Activated naive CD4-positive, alpha-beta T cell (primary cell): ENCODE data around the gene NFKBIL1.

Experiments used
- DNase-seq, 4 experiments: peaks; one replicate each; lab custom pipeline; 2025; lab: John Stamatoyannopoulos, UW

Gene NFKBIL1

GRCh38 chr6:31534521-31535040 lies 12.8 kb upstream of the NFKBIL1 start:
- DNase-seq, result no peak

GRCh38 chr6:31535538-31536324 lies 11.7 kb upstream of the NFKBIL1 start:
- DNase-seq, result no peak

DNA sequence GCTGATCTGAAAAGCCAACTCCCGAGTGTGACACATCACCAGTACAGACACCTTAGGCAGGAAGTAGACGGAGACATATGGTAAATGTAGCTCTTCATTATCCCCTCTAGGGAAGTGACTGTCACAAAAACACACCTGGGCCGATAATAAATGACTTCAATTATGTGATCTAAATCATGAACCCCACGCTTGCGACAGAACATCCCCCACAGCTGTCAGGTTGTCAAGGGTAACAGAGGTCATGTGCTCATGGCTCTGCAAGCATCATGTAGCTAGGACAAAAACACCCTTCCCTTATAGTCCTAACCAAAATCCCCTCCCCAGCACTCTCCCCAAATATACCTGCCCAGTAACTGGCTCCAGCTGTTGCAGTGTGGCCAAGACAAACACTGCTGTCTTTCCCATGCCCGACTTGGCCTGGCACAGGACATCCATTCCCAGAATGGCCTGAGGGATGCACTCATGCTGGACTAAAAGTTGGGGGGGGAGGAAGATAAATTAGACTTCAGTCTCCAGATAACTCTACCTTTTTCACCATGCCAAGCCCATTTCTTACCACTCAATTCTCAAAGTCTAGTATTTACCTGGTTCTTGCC lies 8.5 kb upstream of the NFKBIL1 start:
- DNase-seq, result no peak

- no peak for DNase-seq
Observed at GRCh38 chr6:31540640-31541039, 6.8 kb upstream of the NFKBIL1 start.

- peak in 2 of 4 experiments; percentile 46 to 57 for DNase-seq
Observed at GRCh38 chr6:31541059-31541657, 6.2 kb upstream of the NFKBIL1 start.

- peak; percentile 77 to 89 (median 80) for DNase-seq
Observed at GRCh38 chr6:31541658-31542521, 5.5 kb upstream of the NFKBIL1 start, which contains the start of gene DDX39B. Gene DDX39B (minus strand): TSS chr6:31542003. CDS start chr6:31540532, 1,471 bp downstream.

GRCh38 chr6:31543639-31544038 lies 3.8 kb upstream of the NFKBIL1 start:
- DNase-seq, result no peak

DNA sequence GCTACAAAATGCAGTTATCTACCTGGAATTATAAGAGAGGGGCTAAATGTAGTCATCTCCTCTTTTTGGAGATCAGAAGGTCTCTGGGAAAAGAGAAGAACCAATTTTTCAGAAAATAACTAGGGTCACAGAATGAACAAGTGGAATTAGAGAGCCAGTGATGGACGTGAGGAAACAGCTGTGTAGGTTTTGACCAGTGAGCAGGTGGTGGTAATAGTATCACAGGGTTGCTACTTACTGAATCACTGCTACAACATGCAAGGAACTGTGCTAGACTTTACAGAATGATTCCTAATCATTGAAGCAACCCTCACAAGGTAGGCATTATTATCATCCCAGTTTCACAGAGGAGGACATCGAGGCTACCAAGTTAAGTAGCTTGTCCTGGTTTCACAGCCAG lies 2.7 kb upstream of the NFKBIL1 start:
- no peak for DNase-seq

- DNase-seq, result no peak
Observed at GRCh38 chr6:31545291-31545690, 2.1 kb upstream of the NFKBIL1 start.

GRCh38 chr6:31546339-31546957 lies 960 bp upstream of the NFKBIL1 start, which contains the start of gene ATP6V1G2:
Gene ATP6V1G2 (minus strand): TSS chr6:31546608. CDS start chr6:31546559, 49 bp downstream.
- peak; percentile 57 to 74 (median 58) for DNase-seq

DNA sequence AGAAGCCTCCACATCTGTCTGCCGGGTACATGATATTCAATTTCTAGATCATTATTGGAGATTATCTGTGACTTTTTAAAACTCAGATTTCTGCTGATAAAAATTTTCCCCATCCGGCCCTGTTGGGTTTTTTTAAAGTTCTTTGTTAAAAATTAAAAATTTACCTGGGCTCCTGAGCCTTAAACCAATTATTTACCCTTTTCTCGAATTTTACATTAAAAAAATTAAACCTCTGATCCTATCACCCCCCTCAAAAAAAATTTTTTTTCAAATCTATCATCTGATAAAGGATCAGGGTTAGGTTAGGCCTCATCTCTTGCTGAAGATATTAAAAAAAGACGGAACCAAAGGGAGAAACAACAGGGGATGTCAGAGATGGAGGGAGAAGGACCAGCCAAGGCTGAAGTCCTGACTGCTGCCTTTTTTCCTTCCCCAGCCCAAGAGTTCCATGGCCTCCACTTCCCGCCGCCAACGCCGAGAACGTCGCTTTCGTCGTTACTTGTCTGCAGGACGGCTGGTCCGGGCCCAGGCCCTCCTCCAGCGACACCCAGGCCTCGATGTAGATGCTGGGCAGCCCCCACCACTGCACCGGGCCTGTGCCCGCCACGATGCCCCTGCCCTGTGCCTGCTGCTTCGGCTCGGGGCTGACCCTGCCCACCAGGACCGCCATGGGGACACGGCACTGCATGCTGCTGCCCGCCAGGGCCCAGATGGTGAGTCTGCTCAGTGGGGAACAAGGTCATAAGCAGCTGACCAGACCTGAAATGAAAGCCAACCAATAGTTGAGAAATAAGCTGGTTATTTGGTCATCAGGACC lies 527 bp downstream of the NFKBIL1 start:
- no peak for DNase-seq

GRCh38 chr6:31548544-31548873 lies 1.1 kb downstream of the NFKBIL1 start:
- no peak for DNase-seq

- DNase-seq, result peak in 2 of 4 experiments; percentile 18 to 43
Observed at GRCh38 chr6:31551371-31551770, 4.0 kb downstream of the NFKBIL1 start.

- DNase-seq, result no peak
Observed at GRCh38 chr6:31556307-31556706, 8.9 kb downstream of the NFKBIL1 start.

GRCh38 chr6:31557443-31558317 lies 10.3 kb downstream of the NFKBIL1 start:
- no peak for DNase-seq

DNA sequence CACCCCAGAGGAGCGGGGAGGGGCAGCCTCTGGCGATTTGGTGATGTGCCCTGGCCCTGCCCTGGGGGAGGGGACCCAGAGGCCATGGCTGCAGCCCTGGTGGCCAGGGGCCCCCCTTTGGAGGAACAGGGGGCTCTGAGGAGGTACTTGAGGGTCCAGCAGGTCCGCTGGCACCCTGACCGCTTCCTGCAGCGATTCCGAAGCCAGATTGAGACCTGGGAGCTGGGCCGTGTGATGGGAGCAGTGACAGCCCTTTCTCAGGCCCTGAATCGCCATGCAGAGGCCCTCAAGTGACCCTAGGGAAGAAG lies 10.9 kb downstream of the NFKBIL1 start:
- DNase-seq, result no peak

DNA sequence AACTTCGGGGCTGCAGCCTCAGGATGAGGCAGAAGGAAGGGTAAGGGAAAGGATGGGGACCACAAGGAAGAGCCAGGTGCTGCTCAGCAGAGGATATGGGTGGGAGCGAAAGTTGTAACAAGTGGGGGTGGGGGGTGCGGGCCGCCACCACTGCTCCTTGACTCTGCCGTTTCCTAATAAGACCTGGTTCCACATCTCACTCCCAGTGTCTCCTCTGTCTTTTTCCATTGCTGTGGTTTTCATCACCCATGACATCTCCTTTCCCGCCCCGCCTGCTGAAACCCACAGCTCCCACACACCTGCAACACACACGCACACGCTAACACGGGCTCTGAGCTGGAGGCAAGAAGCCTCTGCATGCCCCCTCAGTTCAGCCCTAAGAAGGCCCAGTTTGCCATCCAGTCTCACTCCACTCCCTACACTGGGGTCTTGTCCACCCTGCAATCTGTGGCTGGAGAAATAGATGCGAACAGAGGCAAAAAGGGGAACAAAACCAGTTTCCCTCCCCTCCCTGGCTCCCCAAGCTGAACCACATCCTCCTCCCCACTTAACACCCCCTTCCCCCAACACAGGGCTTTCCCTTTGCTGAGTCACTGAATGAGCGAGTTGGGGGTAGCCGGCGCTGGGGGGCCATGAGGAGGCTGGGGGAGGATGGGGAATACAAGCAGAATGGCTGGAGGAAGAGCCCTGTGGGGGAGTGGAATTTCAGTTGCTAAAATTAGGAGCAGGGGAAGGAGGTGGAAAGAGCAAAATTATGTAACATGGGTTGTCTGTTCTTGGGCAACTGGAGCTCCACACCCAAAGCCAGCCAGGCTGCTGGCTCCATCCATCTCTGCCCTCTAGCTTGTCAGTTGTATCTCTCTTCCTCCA lies 11.5 kb downstream of the NFKBIL1 start:
- peak in 1 of 4 experiments; percentile 24 for DNase-seq

- DNase-seq, result no peak
Observed at GRCh38 chr6:31559606-31559957, 12.2 kb downstream of the NFKBIL1 start.
